NCI-H1092 (cell line): ENCODE data around the gene PCBP3.
A peak's percentile ranks its signal among the peaks of the same experiment; 100 is the strongest.
"Not testable (repeated sequence)": the region's sequence is repeated elsewhere in the genome, so short reads cannot be mapped to it uniquely, and the experiment has no call there.

ENCODE experiments used
- DNase-seq: peaks from one replicate; lab custom pipeline; 2025; lab: John Stamatoyannopoulos, UW

The PCBP3 gene

GRCh38 chr21:45845770-45846090, 202.2 kb downstream of the PCBP3 start:
- no peak for DNase-seq

GRCh38 chr21:45846373-45847160, 203.0 kb downstream of the PCBP3 start:
- DNase-seq: no peak

- DNase-seq: peak; percentile 39
Measured at GRCh38 chr21:45847870-45848269, 204.3 kb downstream of the PCBP3 start.

- no peak for DNase-seq
Measured at GRCh38 chr21:45848331-45848730, 204.8 kb downstream of the PCBP3 start.

- no peak for DNase-seq
Measured at GRCh38 chr21:45848805-45849204, 205.3 kb downstream of the PCBP3 start.

GRCh38 chr21:45849651-45850050, 206.1 kb downstream of the PCBP3 start:
- no peak for DNase-seq

- DNase-seq: no peak
Measured at GRCh38 chr21:45850181-45850580, 206.7 kb downstream of the PCBP3 start.

- DNase-seq: not testable (repeated sequence)
Measured at GRCh38 chr21:45852386-45852785, 208.9 kb downstream of the PCBP3 start.

GRCh38 chr21:45852886-45853400, 209.4 kb downstream of the PCBP3 start:
- no peak for DNase-seq

- DNase-seq: peak; percentile 65
Measured at GRCh38 chr21:45853703-45854342, 210.3 kb downstream of the PCBP3 start.

- DNase-seq: no peak
Measured at GRCh38 chr21:45854690-45855247, 211.2 kb downstream of the PCBP3 start.

GRCh38 chr21:45855248-45855811, 211.8 kb downstream of the PCBP3 start:
- no peak for DNase-seq

- no peak for DNase-seq
Measured at GRCh38 chr21:45856442-45856841, 212.9 kb downstream of the PCBP3 start.

- DNase-seq: no peak
Measured at GRCh38 chr21:45856906-45857305, 213.4 kb downstream of the PCBP3 start.

- no peak for DNase-seq
Measured at GRCh38 chr21:45857761-45858160, 214.2 kb downstream of the PCBP3 start.

GRCh38 chr21:45858180-45858579, 214.7 kb downstream of the PCBP3 start:
- DNase-seq: no peak

- DNase-seq: no peak
Measured at GRCh38 chr21:45859041-45859761, 215.7 kb downstream of the PCBP3 start.

GRCh38 chr21:45859762-45860357, 216.3 kb downstream of the PCBP3 start:
- no peak for DNase-seq

- no peak for DNase-seq
Measured at GRCh38 chr21:45860493-45861155, 217.1 kb downstream of the PCBP3 start.

GRCh38 chr21:45861156-45861870, 217.8 kb downstream of the PCBP3 start:
- no peak for DNase-seq
